GM21576 (cell line): Measurements from ENCODE around the gene GRIA4.
"Not testable (repeated sequence)": the region's sequence is repeated elsewhere in the genome, so short reads cannot be mapped to it uniquely, and the experiment has no call there.

Experiments
- ATAC-seq: cut with Tn5 transposase; IDR thresholded peaks from one replicate; pipeline ENCODE4 v1.9.1; 2021; ENCODE audit warnings: mild to moderate bottlenecking, moderate library complexity; ENCODE audit not compliant: unreplicated experiment

Gene GRIA4

DNA sequence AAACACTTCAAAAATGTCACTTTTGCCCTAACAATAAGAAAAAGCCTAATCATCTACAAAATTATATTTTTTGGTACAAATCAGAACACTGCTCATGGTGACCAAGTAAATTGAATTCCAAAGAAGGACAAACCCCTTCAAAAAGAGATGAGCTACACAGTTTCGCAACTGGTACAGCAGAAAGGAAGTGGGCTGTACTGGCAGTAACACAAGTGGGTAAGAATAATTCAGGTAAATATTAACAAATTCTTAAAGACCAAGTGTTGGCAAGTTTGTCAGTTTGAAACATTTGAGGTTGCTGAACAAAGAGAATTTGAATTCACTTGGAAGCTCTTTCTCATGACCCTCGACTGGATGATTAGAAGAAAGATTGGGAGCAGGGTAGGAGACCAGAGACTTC, 376.7 kb downstream of the GRIA4 start:
- ATAC-seq, result no peak

GRCh38 chr11:105988197-105988596, 378.3 kb downstream of the GRIA4 start:
- ATAC-seq, result no peak

DNA sequence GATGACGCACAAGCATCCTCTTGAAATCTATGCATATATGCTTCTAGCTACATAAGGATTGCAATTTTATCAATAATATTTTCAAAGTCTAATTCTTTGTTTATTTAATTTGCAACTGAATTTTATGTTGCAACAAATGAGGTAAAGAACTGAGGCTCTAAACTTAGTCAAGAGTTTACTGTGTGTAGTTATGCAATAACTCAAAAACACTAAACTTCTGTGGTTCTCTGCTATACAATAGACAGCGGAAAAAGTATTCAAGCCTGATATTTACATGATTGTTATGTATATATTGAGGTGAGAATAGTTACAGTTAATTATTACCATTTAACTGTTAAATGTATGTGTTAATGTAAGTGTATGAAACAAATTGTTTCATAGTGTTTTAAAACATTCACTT, 379.3 kb downstream of the GRIA4 start:
- ATAC-seq, result no peak

GRCh38 chr11:105991888-105992287, 382.0 kb downstream of the GRIA4 start:
- ATAC-seq, result no peak

GRCh38 chr11:106001304-106002012, 391.6 kb downstream of the GRIA4 start:
- ATAC-seq, result peak; percentile 56

DNA sequence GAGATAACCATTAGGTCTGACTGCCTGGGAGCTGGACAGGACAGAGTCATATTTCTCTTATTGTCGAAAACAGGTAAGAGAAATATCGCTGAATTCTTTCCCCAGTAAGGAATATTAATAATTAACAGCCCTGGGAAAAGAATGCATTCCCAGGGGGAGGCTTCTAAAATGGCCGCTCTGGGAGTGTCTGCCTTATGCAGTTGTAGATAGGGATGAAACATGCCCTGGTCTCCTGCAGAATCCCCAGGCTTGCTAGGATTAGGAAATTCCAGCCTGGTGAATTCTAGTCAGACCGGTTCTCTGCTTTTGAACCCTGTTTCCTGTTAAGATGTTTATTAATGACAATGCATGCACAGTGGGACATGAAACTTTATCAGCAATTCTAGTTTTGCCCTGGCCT, 393.2 kb downstream of the GRIA4 start:
- ATAC-seq, result not testable (repeated sequence)

GRCh38 chr11:106011481-106011880, 401.6 kb downstream of the GRIA4 start:
- no peak for ATAC-seq

DNA sequence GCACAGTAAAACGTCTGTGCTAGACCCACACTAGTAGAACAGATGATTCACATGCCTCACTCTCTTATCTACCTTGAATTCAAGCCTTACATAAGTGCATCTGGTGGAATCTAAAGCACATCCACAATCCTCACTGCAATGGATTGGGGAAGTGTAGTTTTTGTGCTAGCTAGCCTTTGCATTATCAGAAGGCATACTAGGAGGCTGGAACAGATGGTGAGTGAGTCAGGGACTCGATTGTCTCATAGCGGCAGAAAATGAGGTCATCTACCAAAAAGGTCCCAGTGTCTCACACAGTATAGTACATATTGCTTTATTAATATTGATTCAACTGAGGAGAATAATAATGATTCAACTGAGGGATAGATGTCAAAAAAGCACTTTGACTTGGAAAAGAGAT, 402.9 kb downstream of the GRIA4 start:
- no peak for ATAC-seq

DNA sequence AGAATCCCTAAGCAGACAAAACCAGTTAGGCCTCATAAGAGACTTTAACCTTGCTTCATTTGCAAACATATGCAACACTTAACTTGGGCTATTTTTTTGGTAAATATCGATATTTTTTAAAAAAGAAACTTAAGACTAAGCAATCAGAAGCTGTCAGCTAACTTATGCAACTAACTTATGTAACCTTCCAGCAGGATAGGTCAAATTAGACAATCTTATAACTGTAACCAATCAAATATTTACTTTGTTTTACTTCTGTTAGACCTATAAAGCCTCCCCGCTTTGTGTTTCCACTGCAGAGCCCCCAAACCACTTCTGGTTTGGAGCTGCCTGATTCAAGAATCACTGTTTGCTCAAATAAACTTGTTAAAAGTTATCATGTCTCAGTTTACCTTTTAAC, 404.2 kb downstream of the GRIA4 start:
- ATAC-seq, result no peak

DNA sequence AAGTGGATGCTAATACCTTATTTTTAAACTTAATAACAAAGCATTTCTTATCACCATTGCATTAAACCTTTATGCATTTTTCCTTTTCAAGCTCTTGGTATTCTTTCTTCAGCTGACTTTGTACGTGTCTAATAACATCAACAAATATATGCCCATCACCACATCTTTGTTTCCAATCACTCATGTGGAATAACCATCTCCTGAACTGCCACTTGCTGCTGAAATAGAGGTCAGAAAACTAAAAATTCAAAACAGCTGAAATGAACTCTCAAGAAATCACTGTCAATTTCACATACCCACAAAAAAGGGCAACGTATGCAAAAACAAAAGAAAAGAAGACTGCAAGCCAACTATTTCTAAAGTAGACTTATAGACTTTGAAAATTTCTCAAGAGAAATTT, 404.7 kb downstream of the GRIA4 start:
- no peak for ATAC-seq

- no peak for ATAC-seq
Measured at GRCh38 chr11:106015066-106015465, 405.2 kb downstream of the GRIA4 start.

DNA sequence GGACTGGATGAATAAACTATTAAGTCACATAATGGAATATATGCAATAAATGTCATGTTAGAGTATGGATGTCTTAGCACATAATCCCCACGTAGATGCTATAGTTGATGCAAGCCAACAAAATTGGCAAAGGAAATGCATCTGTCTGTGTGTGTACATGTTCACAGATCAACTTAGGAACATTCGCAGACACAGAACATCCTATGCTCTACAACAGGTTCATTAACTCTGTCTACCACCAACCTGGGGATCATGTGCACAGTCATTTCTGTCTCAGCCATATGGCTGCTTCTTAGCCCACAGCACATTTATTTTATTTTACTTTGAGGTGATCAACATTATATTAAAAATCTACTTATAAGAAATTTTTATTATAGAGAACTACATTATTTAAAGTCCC, 407.2 kb downstream of the GRIA4 start:
- ATAC-seq, result no peak

DNA sequence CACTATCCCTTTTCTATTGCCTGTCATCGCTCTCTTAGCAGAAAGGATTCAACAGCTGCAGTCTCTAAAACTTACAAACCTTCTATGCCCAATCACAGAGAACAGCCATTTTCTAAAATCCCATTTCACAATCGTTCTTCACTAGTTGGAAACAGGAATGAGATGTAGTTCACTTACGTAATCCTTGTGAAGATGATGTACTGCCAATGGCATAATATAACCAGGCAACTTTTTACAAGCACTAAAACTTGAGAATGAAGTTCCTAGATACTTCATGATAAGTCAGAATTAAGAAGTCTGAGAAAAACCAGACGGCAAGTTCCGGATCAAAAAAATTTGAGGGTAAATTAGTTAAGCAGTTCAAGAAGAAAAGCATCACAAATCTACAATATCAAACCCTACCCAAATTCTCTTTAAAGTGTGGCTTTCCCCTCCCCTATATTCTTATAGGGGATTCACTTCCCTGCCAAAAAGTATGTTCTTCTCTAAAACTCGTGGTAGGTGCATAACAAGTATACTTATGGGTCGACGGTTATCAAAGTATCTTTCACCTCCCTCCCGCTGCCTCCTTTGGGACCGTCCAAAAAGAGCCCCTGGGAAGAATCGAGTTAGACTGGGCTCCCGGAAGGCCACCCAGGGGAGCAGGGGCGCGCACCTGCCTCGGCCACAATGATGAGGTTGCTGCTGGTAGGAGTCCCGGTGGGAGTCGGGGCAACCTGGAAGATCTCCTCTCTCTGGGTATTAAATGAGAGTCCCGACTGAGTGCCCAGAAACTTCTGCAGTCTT, 411.5 kb downstream of the GRIA4 start:
- peak; percentile 12 for ATAC-seq

DNA sequence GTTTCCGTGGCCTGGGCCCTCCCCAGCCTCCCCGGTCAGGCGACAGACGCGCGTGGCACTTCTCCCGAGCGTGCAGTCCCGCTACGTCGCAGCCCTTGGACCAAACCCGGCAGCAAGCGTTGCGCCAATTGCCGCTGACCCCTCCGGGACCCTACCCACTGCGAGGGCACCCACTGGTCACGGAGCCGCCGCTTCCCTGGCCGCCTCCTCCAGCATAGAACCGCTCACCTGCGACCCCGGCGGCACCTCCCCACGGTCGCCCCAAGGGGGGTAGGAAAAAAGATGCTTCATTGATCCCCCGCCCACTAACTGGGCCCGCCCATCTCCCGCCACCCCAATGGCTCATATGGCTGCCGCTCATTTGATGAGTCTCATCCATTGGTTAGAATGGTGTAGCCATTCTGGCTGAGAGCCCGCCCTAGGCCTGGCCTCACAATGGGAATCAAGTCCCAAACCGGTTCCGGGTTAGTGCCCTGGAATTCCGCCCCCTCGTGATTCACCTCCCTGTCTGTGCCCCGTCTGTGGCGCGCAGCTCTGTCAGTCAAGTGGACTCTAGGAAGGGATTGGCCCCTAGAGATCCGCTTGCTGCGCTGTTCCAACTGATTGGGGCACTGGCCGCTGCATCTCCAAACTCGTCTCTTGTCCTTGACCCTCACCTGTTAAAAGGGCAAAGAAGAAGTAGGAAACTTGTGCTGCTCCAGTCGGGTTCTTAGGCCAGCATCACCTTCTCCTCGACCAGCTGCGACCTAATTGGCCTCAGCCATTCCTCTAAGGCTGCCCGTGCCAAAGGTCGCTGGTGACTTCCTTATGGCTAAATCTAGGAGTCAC, 412.3 kb downstream of the GRIA4 start, which contains the start of gene MSANTD4:
Gene MSANTD4 (minus strand): TSS at position 274 of the 828 bp plus-strand sequence. CDS start 11,323 bp downstream, outside the sequence.
- ATAC-seq, result peak; percentile 98

DNA sequence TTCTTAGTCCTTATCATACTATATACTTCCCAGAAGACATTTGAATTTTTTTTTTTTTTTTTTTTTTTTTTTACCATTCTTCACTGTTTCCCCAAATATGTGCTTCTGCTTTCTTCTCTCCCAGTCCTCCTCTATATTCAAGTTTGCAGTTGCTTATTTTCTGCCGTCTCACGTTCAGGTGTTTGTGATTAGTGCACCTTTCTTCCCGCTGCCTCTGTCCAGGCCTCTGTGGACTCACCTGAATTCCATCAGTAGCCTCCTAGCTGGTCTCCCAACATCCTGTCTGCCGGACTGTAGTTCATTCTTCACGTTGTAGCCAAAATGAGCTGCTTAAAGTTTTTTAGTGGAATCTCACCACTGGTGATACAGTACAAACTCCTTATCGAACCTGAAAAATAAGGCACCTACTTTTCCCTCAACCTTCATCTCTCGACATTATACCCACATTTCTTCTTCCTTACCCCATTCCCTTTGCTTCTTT, 413.0 kb downstream of the GRIA4 start:
- no peak for ATAC-seq

GRCh38 chr11:106030609-106031008, 420.7 kb downstream of the GRIA4 start:
- no peak for ATAC-seq

GRCh38 chr11:106031202-106031810, 421.4 kb downstream of the GRIA4 start:
- ATAC-seq, result no peak
